CD4-positive, alpha-beta T cell treated with Interleukin-17A for 1 hour (primary cell): Measurements from ENCODE around the gene HPCAL4.

Experiments used
- DNase-seq: peaks from one replicate; pipeline ENCODE4 v3.0.0-alpha.2; 2020

Gene HPCAL4

DNA sequence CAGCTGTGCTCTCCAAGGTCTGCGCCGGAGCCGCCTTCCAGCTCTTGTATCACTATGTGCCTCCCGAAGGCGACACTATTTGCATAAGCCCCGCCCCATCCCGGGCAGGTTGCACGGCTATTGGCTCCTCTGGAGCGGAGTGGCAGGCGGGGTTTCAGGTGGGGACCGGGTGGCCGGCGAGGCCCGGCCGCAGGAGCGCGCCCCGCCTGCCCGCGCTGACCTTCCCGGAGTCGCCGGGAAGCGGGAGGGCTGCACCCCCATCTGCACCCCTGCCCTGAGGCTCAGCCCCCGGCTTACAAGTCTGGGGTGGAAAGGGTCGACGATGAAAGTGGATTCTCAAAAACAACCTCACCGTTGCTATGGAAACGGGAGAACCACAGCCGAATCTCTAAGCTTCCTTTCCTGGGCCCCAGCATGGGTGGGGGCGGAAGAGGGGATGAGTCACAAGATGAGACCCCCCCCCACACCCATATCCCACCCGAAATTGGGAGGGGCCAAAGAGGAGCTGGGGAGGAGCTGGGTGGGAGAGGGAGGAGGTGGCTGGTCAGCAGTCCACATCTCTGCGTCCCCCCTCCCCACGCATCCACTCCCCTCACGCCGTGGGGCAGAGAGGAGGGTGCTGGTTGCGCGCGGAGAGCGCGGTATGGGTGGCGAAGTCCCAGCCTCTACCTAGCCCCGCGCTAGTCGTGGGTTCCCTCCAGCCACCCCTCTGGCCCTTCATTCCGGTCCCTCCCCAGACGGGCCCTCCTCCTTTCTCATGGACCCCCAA is at the start of gene HPCAL4:
TSS of gene HPCAL4 (minus strand) at position 51 of the 769 bp plus-strand sequence. CDS start 6,830 bp downstream, outside the sequence.
- DNase-seq = peak; percentile 95

GRCh38 chr1:39738622-39739366 is 47.6 kb upstream of the HPCAL4 start, which contains the start of gene PPIE:
PPIE (plus strand) TSS chr1:39738882; CDS start chr1:39738901, 19 bp downstream.
- DNase-seq = peak; percentile 95

DNA sequence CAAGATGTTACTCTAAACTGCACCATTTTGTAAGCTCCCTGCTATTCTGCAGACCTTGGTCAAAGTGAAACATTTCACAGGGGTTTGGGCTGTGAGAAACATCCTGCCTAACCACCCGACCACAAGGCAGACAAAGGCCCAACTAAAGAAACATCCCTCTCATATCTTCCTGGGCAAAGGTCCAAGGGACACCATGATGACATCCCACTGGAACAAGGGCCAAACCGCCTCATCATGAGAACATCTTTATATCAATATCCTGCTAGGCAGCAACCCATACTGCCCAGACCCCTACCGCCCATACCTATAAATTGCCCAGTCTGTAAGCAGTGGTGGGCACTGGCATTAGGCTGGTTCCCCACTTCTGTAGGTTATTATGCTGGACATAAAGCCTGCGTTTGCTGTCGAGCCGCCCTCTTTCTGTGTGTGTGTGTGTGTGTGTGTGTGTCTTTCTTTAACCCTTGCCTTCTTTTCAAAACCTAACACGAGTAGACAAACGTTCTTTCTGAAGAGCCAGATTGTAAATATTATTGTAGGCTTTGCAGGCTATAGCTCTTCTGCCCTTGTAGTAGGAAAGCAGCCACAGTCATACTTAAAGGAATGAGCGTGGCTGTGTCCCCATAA is 46.4 kb upstream of the HPCAL4 start:
- DNase-seq = no peak

DNA sequence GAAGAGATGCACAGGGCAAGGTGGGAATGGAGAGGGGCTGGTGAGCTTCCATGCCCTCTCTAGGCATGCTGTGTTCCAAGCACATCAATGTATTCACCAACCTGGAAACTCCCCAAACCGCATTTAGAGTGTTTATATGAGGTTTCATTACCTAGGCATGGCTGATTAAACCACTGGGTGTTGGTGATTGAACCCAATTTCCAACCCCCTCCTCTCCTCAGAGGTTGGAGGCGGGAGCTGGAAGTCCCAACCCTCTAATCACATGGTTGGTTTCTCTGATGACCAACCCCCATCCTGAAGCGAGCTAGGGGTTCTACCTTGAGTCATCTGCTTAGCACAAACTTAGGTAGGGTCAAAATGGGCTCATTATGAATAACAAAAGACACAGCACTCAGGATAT is 44.5 kb upstream of the HPCAL4 start:
- no peak for DNase-seq

GRCh38 chr1:39733161-39733560 is 41.9 kb upstream of the HPCAL4 start:
- no peak for DNase-seq

DNA sequence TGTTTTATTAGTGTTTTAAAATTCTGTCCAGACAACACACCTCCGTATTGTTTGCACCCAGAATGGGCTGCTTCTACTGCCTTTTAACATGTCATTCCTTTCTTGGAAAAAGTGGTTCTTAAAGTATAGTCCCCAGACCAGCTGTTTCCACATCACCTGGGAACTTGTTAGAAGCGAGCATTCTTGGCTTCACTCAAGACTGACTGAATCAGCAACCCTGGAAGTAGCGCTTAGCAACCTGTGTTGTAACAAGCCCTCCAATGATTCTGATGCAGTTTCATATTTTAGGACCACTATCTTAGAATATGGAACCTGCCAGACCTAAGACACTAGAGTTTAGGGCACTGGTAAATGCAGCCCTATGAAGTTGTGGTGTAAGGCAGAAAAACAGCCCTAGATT is 41.5 kb upstream of the HPCAL4 start:
- DNase-seq = no peak

DNA sequence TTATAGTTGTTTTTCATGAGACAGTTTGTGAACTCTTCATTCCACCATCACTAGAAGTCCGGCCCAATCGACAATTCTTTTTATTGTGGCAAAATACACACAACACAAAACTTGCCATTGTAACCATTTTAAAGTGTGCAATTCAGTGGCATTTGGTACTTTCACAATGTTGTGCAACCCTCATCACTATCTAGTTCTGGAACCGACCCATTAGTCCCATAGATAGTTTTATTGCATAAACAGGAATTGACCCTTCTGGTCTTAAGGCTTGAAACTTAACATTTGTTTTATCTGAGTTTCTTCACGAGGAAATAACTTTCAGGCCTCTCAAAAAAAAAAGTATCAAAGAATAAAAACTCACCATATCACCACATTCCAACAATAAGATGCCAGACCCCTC is 38.6 kb upstream of the HPCAL4 start:
- DNase-seq = no peak

- no peak for DNase-seq
Measured at GRCh38 chr1:39729030-39729429, 37.8 kb upstream of the HPCAL4 start.

DNA sequence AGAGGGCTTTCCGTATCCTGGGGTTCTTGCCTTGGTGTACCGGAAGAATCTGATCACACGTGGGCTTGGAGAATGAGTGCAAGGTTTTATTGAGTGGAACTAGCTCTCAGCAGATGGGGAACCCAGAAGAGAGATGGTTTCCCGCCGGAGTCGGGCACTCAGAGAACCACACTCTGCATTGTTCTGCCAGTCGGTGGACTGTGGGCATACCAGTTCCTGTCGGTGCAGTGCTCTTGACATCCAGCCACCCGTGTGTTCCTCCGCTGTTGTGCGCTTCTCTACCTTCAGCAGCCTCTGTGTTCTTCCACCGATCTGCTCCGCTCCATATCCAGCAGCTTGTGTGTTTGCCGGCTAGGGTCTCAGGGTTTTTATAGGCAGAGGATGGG is 36.7 kb upstream of the HPCAL4 start:
- no peak for DNase-seq

GRCh38 chr1:39727221-39727931 is 36.1 kb upstream of the HPCAL4 start:
- DNase-seq = no peak

DNA sequence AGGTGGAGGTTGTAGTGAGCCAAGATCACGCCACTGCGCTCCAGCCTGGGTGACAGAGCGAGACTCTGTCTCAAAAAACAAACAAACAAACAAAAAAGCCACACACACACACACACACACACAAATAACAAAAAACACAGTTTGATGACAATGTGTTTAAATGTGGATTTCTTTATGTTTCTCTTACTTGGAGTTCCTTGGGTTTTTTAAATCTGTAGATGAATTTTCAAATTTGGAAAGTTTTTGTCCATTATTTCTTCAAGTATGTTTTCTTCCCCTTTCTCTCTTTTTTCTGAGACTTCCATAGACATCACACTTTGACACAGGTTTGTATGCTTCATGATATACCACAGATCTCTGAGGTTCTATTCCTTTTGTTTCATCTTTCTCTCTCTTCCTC is 35.4 kb upstream of the HPCAL4 start:
- no peak for DNase-seq

- no peak for DNase-seq
Measured at GRCh38 chr1:39722495-39722894, 31.3 kb upstream of the HPCAL4 start.

DNA sequence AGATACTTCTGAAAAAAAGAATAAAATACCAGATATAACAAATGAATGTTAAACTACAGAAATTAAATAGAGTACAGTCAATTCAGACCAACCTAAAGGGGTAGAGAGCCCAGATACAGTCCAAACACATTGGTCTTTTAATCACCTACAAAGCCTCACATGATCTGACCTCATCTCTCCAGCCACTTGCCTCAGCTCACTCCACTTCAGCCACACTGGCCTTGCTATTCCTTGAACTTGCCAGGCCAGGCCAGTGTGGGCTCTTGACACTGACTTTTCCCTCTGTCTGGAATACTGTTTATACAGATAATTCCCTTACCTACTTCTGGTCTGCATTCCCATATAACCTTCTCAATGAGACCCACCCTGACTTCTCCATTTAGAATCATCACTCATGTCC is 30.4 kb upstream of the HPCAL4 start:
- no peak for DNase-seq

DNA sequence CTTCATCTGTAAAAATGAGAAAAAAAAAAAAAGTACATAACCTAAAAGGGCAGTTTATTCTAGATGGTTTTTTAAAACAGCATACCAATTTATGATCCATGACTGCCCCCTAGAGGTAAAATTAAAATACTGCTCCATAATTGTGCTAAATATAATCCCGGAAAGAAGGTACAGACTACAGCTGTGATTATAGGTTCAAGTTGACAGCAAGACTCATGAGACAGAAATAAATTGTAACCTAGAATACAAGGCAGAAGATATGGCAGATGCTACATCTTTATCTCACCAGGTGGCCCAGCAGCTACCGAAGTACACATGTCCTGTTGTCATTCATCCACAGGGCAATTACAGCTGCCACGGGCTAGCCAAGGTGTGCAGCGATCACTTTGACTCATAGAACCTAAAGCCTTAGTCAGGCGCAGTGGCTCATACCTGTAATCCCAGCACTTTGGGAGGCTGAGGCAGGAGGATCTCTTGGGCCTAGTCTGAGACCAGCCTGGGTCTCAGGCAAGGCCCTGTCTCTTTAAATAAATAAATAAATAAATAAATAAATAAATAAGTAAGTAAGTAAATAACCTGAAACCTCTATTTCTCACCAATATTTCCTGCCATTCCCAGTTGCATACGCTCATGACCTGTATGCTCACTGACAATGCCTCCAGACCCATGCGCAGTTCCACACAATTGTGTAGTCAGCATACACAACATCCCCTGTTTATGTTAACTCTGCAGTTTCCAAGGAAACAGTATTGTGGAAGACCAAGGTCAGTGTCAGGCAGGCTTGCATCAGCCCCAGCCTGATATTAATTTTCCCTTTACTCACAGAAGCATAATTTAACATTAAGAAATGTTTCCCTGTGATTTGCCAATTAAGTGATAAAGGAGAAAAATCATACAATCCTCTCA is 29.1 kb upstream of the HPCAL4 start:
- DNase-seq = peak; percentile 83

GRCh38 chr1:39717809-39718208 is 26.6 kb upstream of the HPCAL4 start:
- no peak for DNase-seq

DNA sequence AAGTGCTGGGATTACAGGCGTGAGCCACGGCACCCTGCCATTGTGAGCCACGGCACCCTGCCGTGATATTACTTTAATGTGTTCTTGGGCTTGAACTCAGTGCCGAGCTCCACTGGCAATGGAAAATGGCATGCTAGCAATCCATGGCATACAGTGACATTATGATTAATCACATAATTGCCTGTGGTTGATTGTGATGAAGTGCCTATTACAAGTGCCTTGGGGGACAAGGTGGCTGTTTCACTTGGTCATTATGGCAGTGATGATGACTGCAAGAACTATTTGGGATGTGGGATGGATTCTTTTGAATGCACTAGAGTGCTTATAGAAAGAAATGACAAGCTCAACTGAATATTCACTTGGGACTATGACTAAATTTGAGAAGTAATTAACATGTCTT is 22.3 kb upstream of the HPCAL4 start:
- DNase-seq = no peak

- no peak for DNase-seq
Measured at GRCh38 chr1:39711966-39712340, 20.7 kb upstream of the HPCAL4 start.

DNA sequence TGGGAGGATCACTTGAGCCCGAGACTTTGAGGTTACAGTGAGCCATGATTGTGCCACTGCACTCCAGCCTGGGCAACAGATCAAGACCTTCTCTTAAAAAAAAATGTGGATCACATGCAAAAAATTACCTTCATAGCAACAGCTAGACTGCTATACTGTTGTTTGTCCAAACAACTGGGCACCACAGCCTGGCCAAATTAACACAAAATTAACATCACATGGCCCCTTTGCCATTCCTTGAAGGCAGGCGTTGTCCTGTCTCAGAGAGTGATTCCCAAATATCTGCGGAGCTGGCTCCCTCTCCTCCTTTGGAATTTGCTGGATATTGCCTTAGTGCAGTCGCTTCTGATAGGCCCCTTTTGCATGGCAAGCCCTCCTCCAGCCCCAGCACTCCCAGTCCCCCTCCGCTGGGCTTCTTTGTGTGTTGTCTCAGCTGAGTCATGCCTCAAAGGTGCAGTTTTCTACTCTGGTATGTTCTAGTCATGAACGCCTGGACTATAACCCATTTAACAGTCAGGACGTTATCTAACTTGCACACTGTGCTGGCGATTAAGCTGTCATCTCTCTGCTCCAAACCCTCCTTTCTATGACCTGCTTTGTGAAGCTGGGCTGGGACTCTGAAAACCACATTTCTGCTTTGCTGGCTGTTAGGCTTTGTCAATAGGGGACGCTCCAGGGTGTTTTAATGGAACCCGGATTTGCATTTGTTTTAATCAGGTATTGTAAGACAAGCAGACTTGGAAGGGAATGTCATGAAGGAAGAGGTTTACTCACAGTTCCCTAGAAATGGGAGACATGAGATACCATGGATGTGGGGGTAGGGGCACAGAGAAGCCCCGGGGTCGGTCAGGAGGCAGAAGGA is 20.1 kb upstream of the HPCAL4 start:
- no peak for DNase-seq

DNA sequence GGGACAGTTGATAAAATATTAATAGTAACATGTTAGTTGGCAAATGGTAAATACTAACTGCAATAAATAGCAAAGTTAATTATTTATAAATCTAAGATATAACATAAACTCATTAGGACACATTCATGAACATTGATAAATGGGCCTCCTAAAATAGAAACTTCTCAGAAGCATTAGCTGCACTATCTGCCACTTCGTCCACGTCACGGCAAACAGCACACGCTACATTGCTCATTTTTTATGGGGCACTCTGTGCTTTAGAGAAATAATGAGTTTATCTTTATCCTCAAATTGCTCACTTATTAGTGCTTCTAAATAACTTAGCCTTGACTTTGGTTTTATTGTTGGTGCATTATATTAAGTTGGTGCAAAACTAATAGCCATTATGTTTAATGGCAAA is 16.3 kb upstream of the HPCAL4 start:
- DNase-seq = no peak

GRCh38 chr1:39704757-39705156 is 13.5 kb upstream of the HPCAL4 start:
- DNase-seq = no peak

- no peak for DNase-seq
Measured at GRCh38 chr1:39701049-39701439, 9.8 kb upstream of the HPCAL4 start.
